K562 (cell line): Measurements from ENCODE around the gene PLEKHA5. TPM values are rescaled to one million over a fixed set of nuclear protein-coding genes. Genes with fewer than 3 reads are reported as not detected.

Experiments
- ATAC-seq: fragments of 200-7000 bp; cut with Tn5 transposase; 3 replicates; pipeline ENCODE4 v1.9.1; 2020; ENCODE audit warnings: moderate library complexity
- BruUV-seq: library from RNA; stranded (reverse); fragments of 400-500 nt; replicated peaks from 2 replicates; lab custom pipeline; 2021; lab: Mats Ljungman, UMichigan
- CTCF ChIA-PET: fragments of 300-600 bp; formaldehyde crosslinking; extraction: SDS; loops from one replicate; lab custom pipeline; 2021; ENCODE audit warnings: low intra/inter-chr PET ratio; lab: Yijun Ruan, JAX
- POLR2A ChIA-PET: fragments of 300-600, 350-650 bp; sonication (Branson Sonifier 250); formaldehyde crosslinking; extraction: SDS; loops from one replicate; lab custom pipeline; 2021; ENCODE audit warnings: antibody characterized with exemption, inconsistent platforms; lab: Yijun Ruan, JAX
- DNase-seq, 4 experiments: peaks; one replicate each; pipeline versions ENCODE4 v3.0.0 to v3.0.0-alpha.2; 2011 to 2018; ENCODE audit warnings: low spot score in 3 of 4, mixed read lengths in 3 of 4; ENCODE audit errors: extremely low read depth in 1 of 4
- FAIRE-seq: peaks from 2 replicates; lab custom pipeline; 2011; peaks lifted over from hg19 to GRCh38; lab: Jason Lieb, UNC
- H2AFZ ChIP-seq: 2 replicates; pipeline ENCODE4 v1.6.0; 2011; ENCODE audit warnings: low read depth, low read length, control low read depth, inconsistent platforms
- H3K27ac ChIP-seq: fragments of 200-600 bp; 3 replicates; pipeline ENCODE4 v1.8.0; 2011; ENCODE audit warnings: low read depth, mild to moderate bottlenecking, control low read depth, inconsistent platforms, low read length, moderate library complexity, mixed read lengths; ENCODE audit errors: extremely low read depth
- H3K27me3 ChIP-seq, 2 experiments: fragments of 300-600 bp in 1 of 2; 2 replicates in 1 of 2; 3 replicates in 1 of 2; pipeline versions ENCODE4 v1.6.0 to v1.8.0; 2011; ENCODE audit warnings: inconsistent platforms in 2 of 2, low read length in 2 of 2, mild to moderate bottlenecking in 1 of 2, mixed read lengths in 1 of 2, moderate library complexity in 1 of 2; ENCODE audit not compliant: control insufficient read depth in 2 of 2, insufficient read depth in 2 of 2
- H3K36me3 ChIP-seq: fragments of 300-600 bp; 3 replicates; pipeline ENCODE4 v1.8.0; 2011; ENCODE audit warnings: mild to moderate bottlenecking, low read length, inconsistent platforms; ENCODE audit not compliant: control insufficient read depth, insufficient read depth
- H3K4me1 ChIP-seq, 2 experiments: fragments of 200-600 bp in 1 of 2; replicated peaks in 1 of 2; 2 replicates in 1 of 2; 3 replicates in 1 of 2; pipeline versions ENCODE4 v1.5.1 to v1.8.0; 2011; ENCODE audit warnings: inconsistent platforms in 2 of 2, low read length in 2 of 2, mild to moderate bottlenecking in 1 of 2, mixed read lengths in 1 of 2, moderate library complexity in 1 of 2; ENCODE audit not compliant: control insufficient read depth in 2 of 2, insufficient read depth in 2 of 2
- H3K4me2 ChIP-seq: 2 replicates; pipeline ENCODE4 v1.6.1; 2011; ENCODE audit warnings: low read length, control low read depth, inconsistent platforms, mixed read lengths; ENCODE audit not compliant: insufficient read depth
- H3K4me3 ChIP-seq: fragments of 200-600 bp; sonication (generic), shearing (Covaris generic); 2 replicates; pipeline ENCODE4 v1.5.1; 2016; ENCODE audit warnings: control low read depth, inconsistent platforms
- H3K79me2 ChIP-seq: fragments of 200-600 bp; 3 replicates; pipeline ENCODE4 v1.8.0; 2011; ENCODE audit warnings: low read length, inconsistent platforms; ENCODE audit not compliant: control insufficient read depth, insufficient read depth
- H3K9ac ChIP-seq, 2 experiments: 2 replicates each; pipeline versions ENCODE4 v1.6.0 to v1.6.1; 2011; ENCODE audit warnings: low read depth in 2 of 2, low read length in 2 of 2, control low read depth in 1 of 2, inconsistent platforms in 1 of 2, mild to moderate bottlenecking in 1 of 2, mixed read lengths in 1 of 2; ENCODE audit not compliant: insufficient read depth in 1 of 2
- H3K9me1 ChIP-seq: one replicate; pipeline ENCODE4 v1.6.0; 2011; ENCODE audit warnings: inconsistent platforms, mild to moderate bottlenecking, low read length, moderate library complexity; ENCODE audit not compliant: control insufficient read depth, insufficient read depth
- H3K9me3 ChIP-seq: replicated peaks from 2 replicates; pipeline ENCODE4 v1.5.1; 2011; ENCODE audit warnings: low read depth, low read length, inconsistent platforms; ENCODE audit not compliant: control insufficient read depth, insufficient read depth
- H4K20me1 ChIP-seq: replicated peaks from 2 replicates; pipeline ENCODE4 v1.6.1; 2011; ENCODE audit warnings: low read length, inconsistent platforms, mixed read lengths; ENCODE audit not compliant: control insufficient read depth, insufficient read depth
- FOXM1 ChIP-seq, 2 experiments: fragments of 450-650 bp in 1 of 2; sonication (generic) in 1 of 2; formaldehyde crosslinking in 1 of 2; IDR thresholded peaks; 2 replicates each; pipeline versions ENCODE4 v1.6.1 to v1.9.0; 2017 to 2022; ENCODE audit warnings: low read depth in 2 of 2, mild to moderate bottlenecking in 2 of 2, missing genetic modification reagents in 1 of 2, moderate library complexity in 1 of 2
- NFIC ChIP-seq: fragments of 450-650 bp; IDR thresholded peaks from 2 replicates; pipeline ENCODE4 v1.6.1; 2017; ENCODE audit warnings: mild to moderate bottlenecking, inconsistent platforms
- ZNF277 ChIP-seq: fragments of 250-450 bp; sonication (Bioruptor Pico); IDR thresholded peaks from 2 replicates; pipeline ENCODE4 v1.8.0; 2022; ENCODE audit warnings: inconsistent platforms, mild to moderate bottlenecking, moderate library complexity, borderline replicate concordance
- WGBS: fragments of 100-300 bp; shearing (Covaris generic); methylation state at CpG from one replicate; pipeline ENCODE4 v1.1.6; 2016; ENCODE audit warnings: low coverage, mixed read lengths; ENCODE audit not compliant: insufficient coverage; ENCODE audit errors: missing lambda C conversion rate; 5-methylcytosine and 5-hydroxymethylcytosine counted together
- in situ Hi-C: fragments of 300-500 bp; cut with MboI; formaldehyde crosslinking; loops from 4 replicates; pipeline ENCODE4 v1.15.0; 2018; ENCODE audit warnings: inconsistent platforms, mixed read lengths
- intact Hi-C: fragments of 100-400 bp; cut with micrococcal nuclease; formaldehyde crosslinking; loops from 2 replicates; pipeline ENCODE4 v1.14.2; 2022
- polyA plus RNA-seq, 8 experiments: library from polyadenylated mRNA; depleted of rRNA in 4 of 8; stranded (reverse) in 5 of 8; unstranded in 3 of 8; fragments of >200 nt; fragmentation: Nextera tagmentation in 2 of 8; fragmentation: Illumina TruSeq in 1 of 8; extraction: Ambion mirVana in 2 of 8; extraction: Trizol in 1 of 8; gene quantifications; 2 replicates each; pipeline versions ENCODE4 v1.2.1 to v1.2.3, GENCODE V29; 2011 to 2014; ENCODE audit warnings: inconsistent platforms in 1 of 8, missing spikeins in 1 of 8
- total RNA-seq, 7 experiments: library from RNA; depleted of rRNA in 6 of 7; stranded (reverse); fragments of >200 nt in 6 of 7; fragmentation: Illumina TruSeq in 2 of 7; extraction: Trizol in 2 of 7; gene quantifications; 2 replicates each; pipeline versions ENCODE4 v1.2.1 to v1.2.3, GENCODE V29; 2011 to 2021; ENCODE audit warnings: low replicate concordance in 1 of 7

Gene PLEKHA5
- total and polyA plus RNA-seq, 9 of the 15 experiments (the other 6 are each of a cell fraction or from before 2014, with no cell fraction given): 7.2 to 26.2 (median 17.4) TPM

- no peak overlapping the region for H3K4me3 ChIP-seq
- intact Hi-C loops (no loop called here), in situ Hi-C loops (no loop called here)
- H2AFZ ChIP-seq: no peak overlapping the region
- H3K4me2 ChIP-seq: no peak overlapping the region
- no TSS peak for BruUV-seq
- DNase-seq (no peak), FAIRE-seq (no peak), ATAC-seq (no peak)
- H3K36me3 ChIP-seq: peaks cover 25% of the 10 kb centered on the region; the same call in 2 of the 3 replicates
- no peaks in the 10 kb centered on the region for H3K27me3 ChIP-seq
- peak; percentile 52 for TF ChIP-seq NFIC
- TF ChIP-seq FOXM1 (IDR thresholded peaks at IDR 0.05; ENCODE audit: low read depth): no peak
- no peak for TF ChIP-seq FOXM1 (CRISPR knock-in tag; IDR thresholded peaks at IDR 0.05; ENCODE audit: low read depth)
- TF ChIP-seq ZNF277 (CRISPR knock-in tag): no peak
- no peaks in the 10 kb centered on the region for H3K9me1 ChIP-seq
- H4K20me1 ChIP-seq: no peaks in the 10 kb centered on the region
- peaks cover 0 to 28% of the 10 kb centered on the region in 2 experiments; a peak in 3 of 5 replicates for H3K4me1 ChIP-seq
- peaks cover 72% of the 10 kb centered on the region for H3K79me2 ChIP-seq
- WGBS: 97% methylated on average over 7 of the region's 8 CpGs
- no peak overlapping the region for H3K9ac ChIP-seq
- no peak overlapping the region for H3K27ac ChIP-seq
- POLR2A ChIA-PET: interaction anchor here (0.6 kb wide), 2 partner anchors 72 to 392 kb away, joined by 3 read pairs; no protein-coding TSS in a partner anchor
- no peaks in the 10 kb centered on the region for H3K9me3 ChIP-seq
- CTCF ChIA-PET: no interaction called here
Measured at GRCh38 chr12:19140381-19141236, 11.1 kb downstream of the PLEKHA5 start.
